Tibial artery (tissue), 4 donors: ENCODE results near the gene RGMB.

Source experiments
- DNase-seq, 2 donors: peaks; one replicate each; pipeline ENCODE4 v3.0.0-alpha.2; 2019
- H3K27ac ChIP-seq, 2 donors: fragments of 200-600 bp; sonication (generic) in 1 of 2; 1 replicate in 1 of 2; 2 replicates in 1 of 2; pipeline ENCODE4 v1.5.1; 2018 to 2019; ENCODE audit warnings: mild to moderate bottlenecking in 1 of 2
- H3K27me3 ChIP-seq, 2 donors: fragments of 200-600 bp; sonication (generic) in 1 of 2; one replicate each; pipeline versions ENCODE4 v1.5.1 to v1.6.0; 2016 to 2019
- H3K36me3 ChIP-seq, 3 donors: fragments of 200-600 bp; sonication (generic) in 2 of 3; one replicate each; pipeline ENCODE4 v1.5.1; 2016 to 2019; ENCODE audit warnings: mild to moderate bottlenecking in 2 of 3
- H3K4me1 ChIP-seq, 4 donors: fragments of 200-600 bp; sonication (generic) in 2 of 4; 1 replicate in 3 of 4; 2 replicates in 1 of 4; pipeline ENCODE4 v1.5.1; 2016 to 2019
- H3K4me3 ChIP-seq, 2 donors: fragments of 200-600 bp; sonication (generic) in 1 of 2; 1 replicate in 1 of 2; 2 replicates in 1 of 2; pipeline ENCODE4 v1.5.1; 2018 to 2019; ENCODE audit warnings: mild to moderate bottlenecking in 2 of 2
- H3K9me3 ChIP-seq, 3 donors: fragments of 200-600 bp; sonication (generic) in 1 of 3; one replicate each; pipeline ENCODE4 v1.5.1; 2016 to 2019
- CTCF ChIP-seq, 2 experiments: fragments of 200-600 bp in 1 of 2; fragments of 450-650 bp in 1 of 2; IDR thresholded peaks; one replicate each; pipeline ENCODE4 v1.5.1; 2017 to 2019; ENCODE audit warnings: antibody characterized with exemption in 2 of 2, mild to moderate bottlenecking in 1 of 2, moderate library complexity in 1 of 2
- intact Hi-C: fragments of 100-400 bp; cut with DNase I; formaldehyde crosslinking; loops from one replicate; pipeline ENCODE4 v1.15.0; 2023; ENCODE audit warnings: low total_unique reads

Gene RGMB

DNA sequence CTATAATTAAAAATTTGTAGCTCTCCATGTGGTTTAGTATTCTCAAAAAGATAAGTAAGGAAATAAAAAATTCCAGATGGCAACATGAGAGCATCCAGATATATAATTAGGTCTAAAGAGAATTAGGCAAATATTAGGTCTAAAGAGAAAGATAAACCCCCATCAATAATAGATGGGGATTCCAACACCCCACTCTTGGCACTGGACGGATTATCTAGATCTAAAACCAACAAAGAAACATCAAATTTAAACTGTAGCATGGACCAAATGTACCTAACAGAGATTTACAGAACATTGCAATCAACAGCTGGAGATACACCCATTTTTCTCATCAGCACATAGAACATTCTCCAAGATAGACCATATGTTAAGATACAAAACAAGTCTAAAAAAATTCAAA is 31.6 kb downstream of the RGMB start:
- Histone ChIP-seq H3K27ac (no peak overlapping the region), H3K27me3 (no peaks in the 10 kb centered on the region), H3K36me3 (no peaks in the 10 kb centered on the region), H3K9me3 (peaks cover 0 to 32% (median 10%) of the 10 kb centered on the region in 3 donors), H3K4me1 (no peaks in the 10 kb centered on the region), H3K4me3 (no peak overlapping the region)
- TF ChIP-seq CTCF (IDR thresholded peaks at IDR 0.05) = no peak
- DNase-seq = no peak
- intact Hi-C loops = no loop called here

DNA sequence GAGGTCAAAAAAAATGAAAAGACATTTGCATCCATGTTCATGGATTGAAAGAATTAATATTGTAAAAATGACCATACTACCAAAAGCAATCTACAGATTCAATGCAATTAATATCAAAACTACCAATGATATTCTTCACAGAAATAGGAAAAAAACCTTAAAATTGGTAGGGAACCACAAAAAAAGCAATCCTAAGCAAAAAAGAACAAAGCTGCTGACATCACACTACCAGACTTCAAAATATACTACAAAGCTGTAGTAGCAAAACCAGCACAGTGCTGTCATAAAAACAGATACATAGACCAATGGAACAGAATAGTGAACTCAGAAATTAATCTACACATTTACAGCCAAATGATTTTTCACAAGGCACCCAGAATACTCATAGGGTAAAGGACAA is 34.3 kb downstream of the RGMB start:
- H3K4me1 ChIP-seq = no peaks in the 10 kb centered on the region
- H3K4me3 ChIP-seq = no peak overlapping the region
- DNase-seq = no peak
- H3K9me3 ChIP-seq = peaks cover 0 to 32% (median 10%) of the 10 kb centered on the region in 3 donors
- H3K36me3 ChIP-seq = no peaks in the 10 kb centered on the region
- TF ChIP-seq CTCF (IDR thresholded peaks at IDR 0.05) = no peak
- intact Hi-C loops = no loop called here
- H3K27me3 ChIP-seq = no peaks in the 10 kb centered on the region
- H3K27ac ChIP-seq = no peak overlapping the region

- no peak for TF ChIP-seq CTCF (IDR thresholded peaks at IDR 0.05)
These were observed 36.7 kb downstream of the RGMB start for GRCh38 chr5:98810206-98810605.

DNA sequence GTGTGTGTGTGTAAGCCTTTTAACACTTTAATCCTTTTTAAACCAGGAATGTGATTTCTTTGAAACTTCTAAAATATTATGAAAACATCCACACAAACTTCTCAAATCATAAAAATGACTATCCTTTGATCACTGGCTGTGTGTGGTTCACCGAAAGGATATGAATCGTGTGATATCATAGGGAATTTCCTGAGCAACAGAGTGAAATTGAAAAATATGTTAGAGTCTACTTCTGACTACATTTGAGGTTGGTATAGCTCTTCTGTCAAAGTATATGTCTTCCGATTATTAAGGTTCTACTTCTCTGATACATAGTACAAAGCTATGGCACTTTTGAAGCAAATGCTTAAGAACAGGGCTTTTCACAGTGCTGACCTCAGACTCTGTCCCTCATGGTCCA is 40.3 kb downstream of the RGMB start:
- no peaks in the 10 kb centered on the region for H3K27me3 ChIP-seq
- no peak overlapping the region for H3K4me3 ChIP-seq
- no peaks in the 10 kb centered on the region for H3K4me1 ChIP-seq
- no peak for DNase-seq
- no peaks in the 10 kb centered on the region for H3K36me3 ChIP-seq
- no peak overlapping the region for H3K27ac ChIP-seq
- intact Hi-C loops = no loop called here
- TF ChIP-seq CTCF (IDR thresholded peaks at IDR 0.05) = no peak
- H3K9me3 ChIP-seq = peaks cover 0 to 1% (median 0%) of the 10 kb centered on the region in 3 donors

More at GRCh38 chr5:98810206-98810605, 36.7 kb downstream of the RGMB start:
- DNase-seq = no peak
- peaks cover 0 to 27% (median 10%) of the 10 kb centered on the region in 3 donors for H3K9me3 ChIP-seq
- H3K4me1 ChIP-seq = no peaks in the 10 kb centered on the region
- intact Hi-C loops = no loop called here
- no peak overlapping the region for H3K4me3 ChIP-seq
- H3K36me3 ChIP-seq = no peaks in the 10 kb centered on the region
- no peaks in the 10 kb centered on the region for H3K27me3 ChIP-seq
- no peak overlapping the region for H3K27ac ChIP-seq

DNA sequence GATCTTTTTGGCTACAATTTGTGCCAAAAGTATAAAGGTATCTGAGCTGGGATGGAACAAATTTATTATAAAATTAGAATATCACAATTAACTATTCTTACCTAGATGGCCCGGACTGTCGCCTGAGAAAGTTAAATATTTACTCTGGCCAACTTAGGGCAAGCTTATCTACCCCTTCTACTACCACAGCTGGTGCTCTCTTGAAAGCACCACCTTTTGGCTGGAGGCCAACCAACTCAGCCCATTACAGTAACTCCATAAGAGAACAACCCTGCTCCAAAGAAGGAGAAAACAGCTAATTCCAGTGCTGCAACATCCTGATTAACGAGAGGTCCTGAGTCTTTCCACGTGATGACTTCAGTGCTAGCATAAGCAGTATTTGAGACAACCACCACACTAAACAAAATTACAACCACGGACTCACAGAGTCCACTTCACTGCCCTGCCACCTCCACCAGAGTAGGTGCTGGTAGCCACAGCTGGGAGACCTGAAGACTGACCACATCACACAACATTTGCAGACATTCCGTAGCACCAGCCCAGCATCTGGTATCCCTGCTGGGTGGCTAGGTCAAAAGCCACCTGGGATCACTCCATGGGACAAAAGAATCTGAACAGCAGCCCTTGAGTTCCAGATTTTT is 43.2 kb downstream of the RGMB start:
- Histone ChIP-seq H3K4me3 (no peak overlapping the region), H3K4me1 (no peaks in the 10 kb centered on the region), H3K36me3 (no peaks in the 10 kb centered on the region), H3K27me3 (no peaks in the 10 kb centered on the region), H3K9me3 (peaks cover 0 to 11% (median 0%) of the 10 kb centered on the region in 3 donors), H3K27ac (no peak overlapping the region)
- TF ChIP-seq CTCF (IDR thresholded peaks at IDR 0.05) = no peak
- intact Hi-C loops = no loop called here
- no peak for DNase-seq
